IPS-20b (cell line): ENCODE results near the gene SREBF2.

ENCODE experiments used
- H3K27ac ChIP-seq: one replicate; pipeline ENCODE4 v1.5.1; 2013; ENCODE audit warnings: low read length
- H3K27me3 ChIP-seq: 2 replicates; pipeline ENCODE4 v1.6.1; 2013; ENCODE audit warnings: mild to moderate bottlenecking, low read length, inconsistent platforms; ENCODE audit not compliant: insufficient read depth
- H3K36me3 ChIP-seq: 2 replicates; pipeline ENCODE4 v1.6.1; 2013; ENCODE audit warnings: low read depth, mild to moderate bottlenecking, inconsistent platforms, low read length, moderate library complexity; ENCODE audit not compliant: insufficient read depth
- H3K4me1 ChIP-seq: 2 replicates; pipeline ENCODE4 v1.6.1; 2013; ENCODE audit warnings: mild to moderate bottlenecking, control low read depth, inconsistent platforms, low read length, moderate library complexity; ENCODE audit not compliant: insufficient read depth
- H3K4me3 ChIP-seq: 2 replicates; pipeline ENCODE4 v1.5.1; 2013; ENCODE audit warnings: mild to moderate bottlenecking, low read length, inconsistent platforms
- H3K9ac ChIP-seq: 2 replicates; pipeline ENCODE4 v1.6.1; 2013; ENCODE audit warnings: low read depth, mild to moderate bottlenecking, inconsistent platforms, low read length, moderate library complexity
- H3K9me3 ChIP-seq: 2 replicates; pipeline ENCODE4 v1.6.1; 2013; ENCODE audit warnings: mild to moderate bottlenecking, low read depth, low read length, inconsistent platforms; ENCODE audit not compliant: insufficient read depth

The SREBF2 gene

DNA sequence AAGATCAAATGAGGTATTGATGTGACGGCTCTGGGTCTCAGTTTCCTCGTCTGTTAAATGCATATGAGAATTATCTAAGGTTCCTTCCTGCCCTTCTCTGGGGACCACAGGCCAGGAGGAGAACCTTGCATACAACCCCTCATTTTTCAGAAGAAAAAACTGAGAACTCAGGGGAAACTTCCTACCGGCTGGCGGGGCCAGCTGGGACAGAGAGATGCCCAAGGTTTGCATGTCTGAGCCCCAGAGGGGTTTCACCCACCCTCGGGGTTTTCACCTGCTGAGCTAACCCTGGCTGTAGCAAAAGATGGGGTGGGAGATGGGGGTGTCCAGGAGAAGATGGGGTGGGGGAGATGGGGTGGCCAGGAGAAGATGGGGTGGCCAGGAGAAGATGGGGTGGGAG, 89.4 kb downstream of the SREBF2 start:
- no peaks in the 10 kb centered on the region for H3K9me3 ChIP-seq
- peaks cover 90% of the 10 kb centered on the region for H3K27me3 ChIP-seq
- H3K4me3 ChIP-seq: no peak overlapping the region
- H3K27ac ChIP-seq: no peak overlapping the region
- no peaks in the 10 kb centered on the region for H3K4me1 ChIP-seq
- H3K9ac ChIP-seq: no peak overlapping the region
- H3K36me3 ChIP-seq: no peaks in the 10 kb centered on the region

DNA sequence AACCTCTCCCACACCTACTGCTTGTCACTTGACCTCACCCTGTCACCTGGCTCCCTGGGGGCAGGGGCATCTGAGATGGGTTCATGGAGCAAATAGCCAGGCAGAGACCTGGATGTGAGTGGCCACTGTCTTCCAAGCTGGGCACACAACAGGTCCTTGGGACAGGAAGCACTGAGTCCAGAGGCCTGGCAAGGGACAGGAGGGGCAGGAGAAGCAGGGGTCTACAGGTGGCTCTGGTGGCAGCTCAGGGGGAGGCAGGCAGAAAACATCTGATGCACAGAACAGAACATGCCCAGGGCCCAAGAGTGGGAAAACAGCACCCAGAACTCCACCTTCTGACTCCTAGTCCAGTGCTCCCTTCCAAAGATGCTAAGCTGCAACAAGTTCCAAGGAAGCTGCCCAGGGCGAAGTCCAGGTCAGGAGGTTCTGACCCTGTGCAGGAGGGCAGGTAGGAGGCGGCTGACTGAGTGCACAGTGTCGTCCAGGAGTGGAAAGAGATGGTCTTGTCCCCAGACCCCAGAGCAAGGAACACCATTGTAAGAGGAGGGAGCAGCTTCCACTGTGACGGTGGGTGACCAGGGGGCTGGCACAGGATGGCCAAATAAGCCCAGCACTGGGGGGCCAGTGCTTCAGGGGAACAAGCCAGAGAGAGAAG, 90.2 kb downstream of the SREBF2 start:
- Histone ChIP-seq H3K27ac (no peak overlapping the region), H3K9me3 (no peaks in the 10 kb centered on the region), H3K36me3 (no peaks in the 10 kb centered on the region), H3K27me3 (peaks cover 90% of the 10 kb centered on the region), H3K9ac (no peak overlapping the region), H3K4me3 (no peak overlapping the region), H3K4me1 (no peaks in the 10 kb centered on the region)

DNA sequence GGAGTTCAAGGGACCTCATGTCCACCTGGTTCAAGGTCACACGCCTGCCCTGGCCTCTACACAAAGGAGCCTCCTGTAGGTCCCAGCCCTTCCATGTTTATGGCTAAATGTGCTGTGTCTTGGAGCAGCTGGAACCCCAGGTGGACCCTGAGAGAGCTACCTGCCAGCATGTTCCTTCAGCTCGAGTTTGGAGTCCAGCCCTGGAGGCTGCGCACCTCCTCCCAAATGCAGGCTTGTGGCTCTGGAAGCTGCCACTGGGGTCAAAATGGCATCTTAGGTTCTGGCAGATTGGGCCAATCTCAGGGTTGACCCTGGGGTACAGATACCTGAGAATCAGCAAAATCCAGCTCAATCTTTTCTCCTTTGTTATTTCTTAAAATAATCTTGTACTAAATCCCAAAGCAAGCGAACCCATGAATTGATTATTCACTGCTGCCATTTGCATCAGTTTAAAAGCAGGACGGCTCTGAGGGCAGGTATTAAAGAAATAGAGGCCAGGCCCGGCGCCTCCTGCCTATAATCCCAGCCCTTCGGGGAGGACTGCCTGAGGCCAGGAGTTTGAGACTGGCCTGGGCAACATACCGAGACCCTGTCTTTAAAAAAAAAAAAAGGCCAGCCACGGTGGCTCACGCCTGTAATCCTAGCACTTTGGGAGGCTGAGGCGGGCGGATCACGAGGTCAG, 90.8 kb downstream of the SREBF2 start:
- Histone ChIP-seq H3K4me1 (no peaks in the 10 kb centered on the region), H3K36me3 (no peaks in the 10 kb centered on the region), H3K9ac (no peak overlapping the region), H3K27ac (no peak overlapping the region), H3K9me3 (no peaks in the 10 kb centered on the region), H3K4me3 (no peak overlapping the region), H3K27me3 (peaks cover 90% of the 10 kb centered on the region)

DNA sequence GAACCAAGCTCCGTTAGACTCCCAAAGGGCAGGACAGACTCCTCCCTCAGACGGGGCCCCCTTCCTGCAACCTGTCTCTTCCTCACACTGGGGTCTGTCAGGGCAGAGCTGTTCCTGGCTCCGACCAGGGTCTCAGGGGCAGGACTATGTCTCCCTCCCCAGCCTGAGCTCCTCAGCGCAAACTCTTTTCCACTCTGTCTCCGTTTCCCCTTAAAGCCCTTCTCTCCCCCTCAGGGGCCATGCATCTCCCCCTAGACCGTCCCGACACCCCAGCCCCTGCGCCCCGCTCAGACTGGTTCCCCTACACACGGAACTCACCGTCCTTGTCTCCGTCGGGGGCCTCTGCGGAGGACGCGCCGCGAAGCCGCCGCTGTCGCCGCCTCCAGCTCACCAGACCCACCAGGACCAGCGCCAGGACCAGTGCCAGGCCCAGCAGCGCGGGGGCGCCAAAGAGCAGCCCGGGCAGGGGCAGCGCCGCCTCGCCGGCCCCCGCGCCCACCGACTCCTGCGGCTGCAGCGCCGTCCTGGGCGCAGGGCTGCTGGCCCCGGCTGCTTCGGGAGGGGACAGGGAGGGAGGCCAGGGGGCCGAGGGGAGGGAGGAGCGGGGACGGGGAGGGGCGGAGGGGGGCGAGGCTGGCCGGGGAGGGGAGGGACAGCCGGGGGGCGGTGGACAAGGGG, 93.0 kb downstream of the SREBF2 start:
- H3K4me3 ChIP-seq: peak overlapping the region; percentile 34
- H3K27ac ChIP-seq: no peak overlapping the region

DNA sequence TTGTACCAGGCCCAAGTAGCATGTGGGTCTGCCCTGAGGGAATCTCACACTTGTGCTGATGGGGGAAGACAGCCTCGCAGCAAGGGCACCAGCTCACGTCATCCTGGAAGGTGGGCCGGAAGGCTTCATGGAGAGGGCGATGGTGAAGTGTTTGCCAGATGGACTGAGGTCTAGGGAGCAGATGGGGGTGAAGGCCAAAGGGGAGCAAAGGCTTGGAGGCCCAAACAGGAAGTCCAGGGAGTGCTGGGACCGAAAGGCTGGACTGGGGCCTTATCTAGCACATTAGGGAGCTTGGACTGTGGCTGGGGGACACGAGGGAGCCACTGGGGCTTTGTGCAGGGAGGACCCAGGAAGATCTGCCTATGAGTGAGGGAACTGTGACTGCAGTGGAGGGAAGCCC, 94.9 kb downstream of the SREBF2 start:
- no peak overlapping the region for H3K4me3 ChIP-seq
- no peaks in the 10 kb centered on the region for H3K36me3 ChIP-seq
- H3K27ac ChIP-seq: no peak overlapping the region
- no peak overlapping the region for H3K9ac ChIP-seq
- H3K9me3 ChIP-seq: no peaks in the 10 kb centered on the region
- H3K27me3 ChIP-seq: peaks cover 57% of the 10 kb centered on the region
- no peaks in the 10 kb centered on the region for H3K4me1 ChIP-seq

More for the DNA sequence above, 93.0 kb downstream of the SREBF2 start:
- peaks cover 71% of the 10 kb centered on the region for H3K27me3 ChIP-seq
- H3K36me3 ChIP-seq: no peaks in the 10 kb centered on the region
- no peaks in the 10 kb centered on the region for H3K9me3 ChIP-seq
- H3K9ac ChIP-seq: no peak overlapping the region
- no peaks in the 10 kb centered on the region for H3K4me1 ChIP-seq

DNA sequence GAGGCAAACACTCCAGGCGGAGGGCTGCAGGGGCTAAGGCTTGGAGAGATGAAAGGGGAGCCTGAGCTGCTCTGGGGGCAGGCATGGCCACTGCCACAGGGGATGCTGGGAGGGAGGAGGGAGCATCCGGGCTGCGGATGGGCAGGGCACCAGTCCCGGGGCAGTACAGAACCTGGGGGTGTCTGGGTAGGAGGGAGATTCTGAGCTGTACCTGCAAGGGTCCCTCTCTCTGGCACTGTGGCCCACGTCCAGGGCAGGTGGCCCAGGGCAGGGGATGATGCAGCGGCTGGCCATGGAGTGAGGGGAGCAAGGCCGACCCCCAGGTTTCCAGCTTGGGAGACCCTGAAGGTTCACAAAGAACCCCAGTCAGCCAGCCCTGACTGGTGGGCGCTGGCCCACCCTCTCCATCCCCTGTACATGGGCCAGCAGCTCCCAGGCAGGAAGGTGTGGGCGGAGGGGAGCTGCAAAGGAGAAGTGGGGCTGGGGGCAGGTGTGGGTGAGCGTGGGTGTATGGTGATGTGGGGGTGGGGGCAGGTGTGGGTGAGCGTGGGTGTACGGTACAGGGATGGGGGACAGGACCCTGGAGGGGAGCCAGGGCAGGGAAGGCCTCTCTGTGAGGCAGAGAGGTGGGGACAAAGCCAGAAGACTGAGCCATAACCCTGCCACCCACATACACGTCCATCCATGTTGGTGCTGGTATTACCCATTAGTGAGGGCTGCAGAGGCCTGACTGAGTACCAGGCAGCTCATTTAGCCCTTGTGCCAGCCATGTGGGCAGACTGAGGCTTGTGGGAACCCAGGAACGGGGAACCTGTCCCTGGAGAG, 95.9 kb downstream of the SREBF2 start:
- Histone ChIP-seq H3K9me3 (no peaks in the 10 kb centered on the region), H3K4me3 (no peak overlapping the region), H3K4me1 (no peaks in the 10 kb centered on the region), H3K27ac (no peak overlapping the region), H3K36me3 (no peaks in the 10 kb centered on the region), H3K9ac (no peak overlapping the region), H3K27me3 (peaks cover 47% of the 10 kb centered on the region)

DNA sequence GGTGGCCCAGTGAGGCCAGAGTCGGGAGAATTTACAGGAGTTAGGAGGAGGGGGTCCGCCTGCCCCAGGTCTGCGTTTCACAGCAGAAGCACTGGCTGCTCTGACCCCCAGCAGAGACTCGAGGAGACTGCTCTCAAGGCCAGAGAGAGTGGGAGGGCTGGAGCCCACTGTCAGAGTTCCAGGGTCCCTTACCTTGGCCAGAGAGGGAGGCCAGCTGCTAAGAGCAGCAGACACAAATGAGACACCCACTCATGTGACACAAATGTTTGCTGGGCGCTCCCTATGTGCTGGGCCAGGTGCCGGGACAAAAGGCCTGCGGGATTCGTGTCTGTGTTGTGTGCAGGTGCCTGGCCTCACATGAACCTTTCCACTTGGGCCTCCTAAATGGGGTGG, 96.5 kb downstream of the SREBF2 start:
- no peak overlapping the region for H3K9ac ChIP-seq
- peaks cover 43% of the 10 kb centered on the region for H3K27me3 ChIP-seq
- no peak overlapping the region for H3K27ac ChIP-seq
- no peaks in the 10 kb centered on the region for H3K36me3 ChIP-seq
- no peaks in the 10 kb centered on the region for H3K9me3 ChIP-seq
- H3K4me3 ChIP-seq: no peak overlapping the region
- no peaks in the 10 kb centered on the region for H3K4me1 ChIP-seq

DNA sequence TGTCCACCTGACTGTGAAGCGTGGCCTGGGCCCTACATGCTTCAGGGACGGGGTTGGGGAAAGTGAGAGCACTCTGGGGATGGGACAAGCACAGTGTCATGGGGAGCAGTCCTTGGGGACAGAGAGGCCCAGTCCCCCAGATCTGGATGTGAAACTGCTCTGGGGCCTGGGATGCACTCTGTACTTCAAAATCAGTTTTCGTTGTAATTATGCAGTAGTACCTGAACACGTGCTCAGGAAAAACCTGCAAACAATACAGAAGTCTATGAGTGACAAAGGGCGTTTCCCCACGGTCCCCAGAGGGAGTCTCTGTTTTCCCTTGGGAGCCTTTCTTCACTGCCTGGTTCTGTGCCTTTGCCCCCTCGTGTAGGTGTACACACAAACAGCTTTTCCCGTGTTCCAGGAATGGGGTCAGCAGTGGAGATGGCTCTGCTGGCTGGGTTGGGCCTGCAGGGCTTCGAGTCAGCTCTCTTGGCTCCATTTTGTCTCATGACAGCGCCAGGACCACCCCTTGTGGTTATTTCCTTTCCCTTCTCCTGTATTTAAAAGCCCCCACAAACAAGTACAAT, 98.9 kb downstream of the SREBF2 start:
- Histone ChIP-seq H3K9me3 (no peaks in the 10 kb centered on the region), H3K27me3 (peaks cover 21% of the 10 kb centered on the region), H3K4me3 (no peak overlapping the region), H3K36me3 (peaks cover 4% of the 10 kb centered on the region; the same call in 1 of the 2 replicates), H3K4me1 (no peaks in the 10 kb centered on the region), H3K27ac (no peak overlapping the region), H3K9ac (no peak overlapping the region)

DNA sequence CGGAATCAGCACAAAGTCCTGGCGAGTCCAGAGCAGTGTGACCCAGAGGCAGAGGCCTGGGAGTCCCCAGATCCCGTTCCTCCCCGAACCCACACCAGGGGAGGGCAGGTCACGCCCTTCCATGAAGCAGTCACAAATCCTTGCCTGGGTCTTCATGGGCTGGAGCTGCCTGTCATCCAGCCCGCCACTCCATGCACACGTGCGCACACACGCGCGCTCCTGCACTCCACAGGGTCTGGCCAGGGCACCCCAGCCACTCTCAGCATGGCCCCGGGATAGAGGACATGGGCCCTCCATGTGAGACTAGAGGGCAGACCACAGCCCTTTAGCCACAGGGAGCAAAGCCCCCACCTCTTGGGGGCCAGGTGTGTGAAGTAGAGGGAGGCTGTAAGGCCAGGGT, 99.4 kb downstream of the SREBF2 start:
- peaks cover 9% of the 10 kb centered on the region for H3K36me3 ChIP-seq
- H3K9ac ChIP-seq: no peak overlapping the region
- H3K4me1 ChIP-seq: no peaks in the 10 kb centered on the region
- peaks cover 15% of the 10 kb centered on the region; the same call in 1 of the 2 replicates for H3K27me3 ChIP-seq
- H3K9me3 ChIP-seq: no peaks in the 10 kb centered on the region
- H3K4me3 ChIP-seq: no peak overlapping the region
- H3K27ac ChIP-seq: no peak overlapping the region

DNA sequence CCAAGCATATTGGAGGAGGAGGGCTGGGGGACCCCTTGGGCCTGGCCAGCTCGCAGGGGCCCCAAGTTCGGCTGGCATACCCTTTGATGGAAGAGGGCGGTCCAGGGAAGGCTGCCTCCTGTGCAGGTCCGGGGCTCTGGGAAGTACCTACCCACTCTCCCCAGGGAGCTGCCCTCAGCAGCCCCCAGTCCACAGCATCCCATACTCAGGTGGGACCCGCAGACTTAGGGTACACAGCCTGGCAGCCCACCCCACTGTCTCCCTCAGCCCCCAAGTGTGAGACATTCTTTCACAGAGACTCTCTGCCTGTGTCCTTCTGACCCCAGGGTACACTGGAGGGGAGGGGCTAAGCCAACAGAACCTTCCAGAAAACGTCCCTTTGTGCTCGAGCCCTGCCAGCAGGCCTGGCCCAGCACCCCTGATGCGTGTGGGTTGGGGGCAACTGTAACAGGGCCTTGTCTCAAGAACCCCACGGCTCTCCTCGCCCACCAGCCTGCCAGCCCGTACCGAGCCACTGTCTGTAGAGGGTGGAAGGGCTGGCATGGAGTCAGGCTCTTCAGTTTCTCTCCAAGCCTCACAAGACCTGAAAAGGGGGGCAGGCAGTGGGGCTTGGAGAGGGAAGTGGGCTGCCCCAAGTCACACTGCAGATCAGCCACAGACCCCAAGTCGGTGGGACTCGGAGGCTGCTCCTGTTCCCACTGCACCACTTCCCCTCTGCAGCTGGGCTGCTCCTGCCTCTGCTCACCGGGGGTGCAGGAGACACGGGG, 100.7 kb downstream of the SREBF2 start:
- Histone ChIP-seq H3K27ac (no peak overlapping the region), H3K27me3 (peaks cover 3% of the 10 kb centered on the region; the same call in 1 of the 2 replicates), H3K36me3 (peaks cover 16% of the 10 kb centered on the region), H3K4me1 (no peaks in the 10 kb centered on the region), H3K4me3 (no peak overlapping the region), H3K9me3 (no peaks in the 10 kb centered on the region), H3K9ac (no peak overlapping the region)
